Measurements from ENCODE around the gene ING1. TPM values are rescaled to one million over a fixed set of nuclear protein-coding genes. Genes with fewer than 3 reads are reported as not detected.

The ING1 gene
- total RNA-seq, 1 donor from 2014 or later: 6.6 TPM

- no peak for DNase-seq (ENCODE audit: low spot score)
Observed at GRCh38 chr13:110759710-110760109, 46.2 kb downstream of the ING1 start.

GRCh38 chr13:110760611-110761010, 47.1 kb downstream of the ING1 start:
- intact Hi-C loops (cut with DNase I): no loop called here
- no peak for DNase-seq (ENCODE audit: low spot score)

More at GRCh38 chr13:110759710-110760109, 46.2 kb downstream of the ING1 start:
- intact Hi-C loops (cut with DNase I): no loop called here

- DNase-seq (ENCODE audit: low spot score): no peak
- intact Hi-C loops (cut with DNase I): no loop called here
Observed at GRCh38 chr13:110766671-110767430, 53.4 kb downstream of the ING1 start.

- no peak for DNase-seq (ENCODE audit: low spot score)
- intact Hi-C loops (cut with DNase I): no loop called here
Observed at GRCh38 chr13:110767476-110767875, 54.0 kb downstream of the ING1 start.

- intact Hi-C loops (cut with DNase I): no loop called here
- no peak for DNase-seq (ENCODE audit: low spot score)
Observed at GRCh38 chr13:110769097-110769496, 55.6 kb downstream of the ING1 start.

GRCh38 chr13:110770678-110771077, 57.2 kb downstream of the ING1 start:
- no peak for DNase-seq (ENCODE audit: low spot score)
- intact Hi-C loops (cut with DNase I): no loop called here

- DNase-seq (ENCODE audit: low spot score): no peak
- intact Hi-C loops (cut with DNase I): no loop called here
Observed at GRCh38 chr13:110771194-110771593, 57.7 kb downstream of the ING1 start.

GRCh38 chr13:110772091-110772984, 58.8 kb downstream of the ING1 start:
- intact Hi-C loops (cut with DNase I): no loop called here
- no peak for DNase-seq (ENCODE audit: low spot score)

Other genes starting within 250 kb of the ING1 start
- gene RAB20, start 152.0 kb upstream of the ING1 start, total RNA-seq: 12.6 TPM
- 23.7 TPM for gene NAXD, start 98.2 kb upstream of the ING1 start, total RNA-seq
- 48.3 TPM for gene CARS2, start 7.6 kb upstream of the ING1 start, total RNA-seq
- gene ANKRD10, start 201.4 kb downstream of the ING1 start, total RNA-seq: 84.4 TPM

Data from cardiac septum (tissue), 1 donor.